ENCODE measurements around the gene AMN.

The AMN gene

DNA sequence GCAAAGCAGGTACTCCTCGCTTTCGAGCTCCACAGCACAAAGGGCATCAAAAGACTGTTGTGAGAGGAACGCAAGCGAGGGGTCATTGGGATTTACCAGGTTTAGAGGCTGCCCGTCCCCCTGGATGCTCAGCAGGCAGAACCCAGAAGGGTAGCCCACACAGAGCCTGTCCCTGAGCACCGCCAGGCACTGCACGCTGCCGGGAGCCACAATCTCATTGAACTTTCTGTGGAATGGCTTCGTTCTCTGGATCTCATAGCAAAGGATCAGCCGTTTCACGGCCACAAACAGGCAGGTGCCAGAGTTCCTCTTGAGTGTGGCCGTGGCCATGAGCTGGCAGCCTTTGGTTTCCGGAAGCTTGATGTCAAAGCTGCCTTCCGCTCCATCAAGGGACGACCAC is 21.5 kb downstream of the AMN start:
- DNase-seq (ENCODE audit: low spot score), result no peak

DNA sequence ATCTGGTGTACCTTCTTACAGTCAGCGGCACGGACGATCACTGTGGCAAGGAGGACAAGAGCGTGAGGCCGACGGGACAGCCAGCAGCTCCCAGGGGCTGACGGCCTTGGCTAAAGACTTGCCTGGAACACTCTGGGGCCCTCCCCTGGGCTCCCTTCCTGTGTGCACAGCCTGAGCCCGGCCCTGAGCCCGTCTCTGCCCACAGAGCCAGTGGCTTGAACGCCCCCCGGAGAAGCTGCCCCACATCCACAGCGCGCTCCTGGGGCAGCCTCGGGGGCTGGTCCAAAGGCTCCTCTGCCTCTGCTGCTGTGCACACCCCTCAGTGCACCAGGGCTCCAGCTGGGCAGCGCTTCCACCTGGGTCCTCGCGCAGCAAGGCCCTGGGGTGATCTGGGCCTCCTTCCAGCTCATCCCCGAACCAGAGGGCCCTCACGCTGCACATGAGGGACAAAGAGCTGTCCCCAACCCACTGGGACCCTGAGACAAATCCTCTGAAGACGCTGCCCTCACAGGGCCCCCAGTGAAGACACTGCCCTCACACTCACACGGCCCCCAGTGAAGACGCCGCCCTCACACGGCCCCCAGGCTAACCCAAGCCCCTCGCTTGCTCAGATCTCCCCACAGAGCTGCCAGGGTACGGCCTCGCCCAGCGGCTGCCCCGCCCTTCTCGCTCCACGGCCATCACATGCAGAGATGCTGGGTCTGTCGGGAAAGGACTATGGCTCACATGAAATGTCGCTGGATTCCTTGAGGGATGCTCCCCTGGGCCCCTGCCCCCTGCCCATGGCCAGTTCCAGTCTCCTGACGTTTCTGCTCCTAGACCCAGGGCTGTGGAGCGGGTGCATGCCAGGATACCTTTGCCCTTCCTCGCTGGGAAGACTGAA is 22.2 kb downstream of the AMN start:
- DNase-seq (ENCODE audit: low spot score), result no peak

DNA sequence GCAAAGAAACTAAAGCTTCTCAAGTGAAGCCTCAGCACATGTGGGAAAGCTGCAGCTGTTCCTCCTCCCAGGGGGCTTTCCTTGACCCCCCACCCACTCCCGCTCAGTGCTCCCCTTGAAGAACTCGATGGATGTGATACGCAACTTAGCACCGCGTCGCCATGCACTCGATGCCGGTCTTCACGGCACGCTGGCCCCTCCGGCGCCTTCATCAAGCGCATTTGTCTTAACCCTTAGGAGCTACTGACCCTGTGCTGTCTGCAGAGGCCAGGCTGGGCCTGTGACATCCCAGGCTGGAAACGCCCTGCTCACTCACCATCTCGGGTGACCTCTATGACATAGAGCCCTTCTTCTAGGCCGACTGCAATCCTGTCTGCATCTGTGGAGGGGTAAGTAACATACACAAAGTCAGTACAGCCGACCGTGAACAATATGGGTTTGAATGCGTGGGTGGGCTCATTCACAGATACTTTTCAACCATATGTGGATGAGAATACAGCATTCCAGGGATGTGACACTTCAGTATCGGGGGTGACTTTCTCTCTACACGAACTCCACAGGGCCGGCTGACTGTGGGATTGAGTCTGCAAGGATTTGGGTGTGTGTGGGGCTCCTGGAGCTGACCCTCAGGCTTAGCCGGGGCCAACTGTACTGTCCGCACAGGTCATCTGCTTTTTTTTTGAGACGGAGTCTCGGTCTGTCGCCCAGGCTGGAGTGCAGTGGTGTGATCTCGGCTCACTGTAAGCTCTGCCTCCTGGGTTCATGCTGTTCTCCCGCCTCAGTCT is 23.1 kb downstream of the AMN start:
- DNase-seq (ENCODE audit: low spot score), result no peak

DNA sequence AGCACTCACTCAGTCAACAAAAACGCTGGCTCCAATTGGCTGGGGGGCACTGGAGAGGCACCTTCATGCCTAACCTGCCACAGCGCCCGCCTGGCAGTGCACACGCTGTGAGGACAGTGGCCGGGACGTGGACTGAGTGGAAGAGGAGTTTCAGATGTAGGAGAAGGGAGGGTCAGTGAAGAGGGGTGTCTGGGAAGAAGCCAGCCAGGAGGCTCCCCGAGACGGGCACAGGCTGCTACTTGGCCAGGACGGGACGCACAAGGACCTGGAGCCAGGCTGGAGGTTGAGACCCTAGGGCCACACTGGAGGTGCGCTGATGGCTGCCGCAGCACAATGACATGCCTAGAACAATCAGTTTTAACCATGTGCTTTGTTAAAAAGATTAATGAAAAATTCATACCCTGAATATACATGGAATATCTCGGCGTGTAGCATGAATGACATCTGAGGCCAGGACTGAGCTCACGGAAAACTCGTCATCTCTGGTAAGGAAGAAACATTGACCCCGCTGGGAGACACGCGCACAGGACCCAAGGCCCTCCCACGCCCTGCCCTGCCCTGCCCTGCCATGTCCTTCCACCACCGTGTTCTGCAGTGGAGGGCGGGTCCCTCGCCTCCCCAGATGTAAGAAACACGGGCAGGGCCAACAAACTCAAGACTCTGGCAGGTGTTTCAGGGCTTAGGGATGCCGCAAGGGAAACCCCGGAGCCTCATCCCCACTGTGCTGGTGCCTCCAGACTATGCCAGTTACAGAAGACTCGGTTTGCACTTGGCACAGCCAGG is 25.0 kb downstream of the AMN start:
- no peak for DNase-seq (ENCODE audit: low spot score)

DNA sequence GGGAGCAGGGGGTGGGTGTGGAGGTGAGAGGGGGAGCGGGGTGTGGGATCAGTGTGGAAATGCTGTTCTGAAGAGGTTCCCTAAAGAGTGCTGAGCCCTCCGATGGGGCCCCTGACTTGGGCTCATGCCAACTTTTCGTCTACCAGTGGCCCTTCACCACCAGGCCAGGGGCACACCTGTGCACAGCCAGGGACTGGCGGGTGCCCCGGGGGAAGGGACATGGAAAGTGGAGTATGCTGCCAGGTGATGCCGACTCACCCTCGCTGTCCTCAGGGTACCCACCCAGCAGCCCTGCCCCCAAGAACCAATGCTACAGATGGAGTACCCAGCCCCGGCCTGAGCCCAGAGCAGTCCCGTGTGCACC is 26.2 kb downstream of the AMN start:
- no peak for DNase-seq (ENCODE audit: low spot score)

DNA sequence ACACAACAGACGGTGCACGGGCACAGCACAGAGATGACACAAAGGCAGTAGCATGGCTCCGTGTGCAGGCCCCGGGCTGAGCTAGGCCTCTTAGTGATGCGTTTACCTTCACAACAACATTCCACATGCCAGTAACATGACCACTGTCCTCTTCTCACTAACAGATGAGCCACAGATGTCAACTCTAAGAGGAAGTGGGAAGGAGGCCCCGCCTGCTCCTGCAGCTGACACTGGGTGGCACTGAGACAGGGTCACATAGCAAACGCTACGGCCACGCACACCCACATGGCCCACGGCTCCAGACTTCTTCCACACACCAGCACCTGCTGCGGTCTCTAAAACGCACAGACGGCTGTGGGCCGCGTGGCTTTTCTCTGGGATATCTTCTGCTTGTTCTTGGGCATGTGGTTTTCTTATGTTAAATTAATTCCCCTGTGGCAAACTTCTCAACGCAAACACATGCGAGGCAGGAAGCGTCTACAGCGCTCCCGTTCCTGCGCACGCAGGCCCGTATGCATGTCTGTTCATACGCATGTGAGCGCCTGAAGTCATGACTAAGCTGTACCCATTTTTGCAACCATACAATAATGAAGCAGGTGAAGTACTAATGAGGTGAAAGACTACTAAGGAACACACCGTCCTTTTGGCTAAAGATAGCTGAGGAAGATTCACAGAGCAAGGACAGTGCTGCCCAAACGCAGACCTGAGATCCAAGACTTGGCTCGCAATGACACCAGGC is 26.8 kb downstream of the AMN start:
- peak; percentile 57 for DNase-seq (ENCODE audit: low spot score)

DNA sequence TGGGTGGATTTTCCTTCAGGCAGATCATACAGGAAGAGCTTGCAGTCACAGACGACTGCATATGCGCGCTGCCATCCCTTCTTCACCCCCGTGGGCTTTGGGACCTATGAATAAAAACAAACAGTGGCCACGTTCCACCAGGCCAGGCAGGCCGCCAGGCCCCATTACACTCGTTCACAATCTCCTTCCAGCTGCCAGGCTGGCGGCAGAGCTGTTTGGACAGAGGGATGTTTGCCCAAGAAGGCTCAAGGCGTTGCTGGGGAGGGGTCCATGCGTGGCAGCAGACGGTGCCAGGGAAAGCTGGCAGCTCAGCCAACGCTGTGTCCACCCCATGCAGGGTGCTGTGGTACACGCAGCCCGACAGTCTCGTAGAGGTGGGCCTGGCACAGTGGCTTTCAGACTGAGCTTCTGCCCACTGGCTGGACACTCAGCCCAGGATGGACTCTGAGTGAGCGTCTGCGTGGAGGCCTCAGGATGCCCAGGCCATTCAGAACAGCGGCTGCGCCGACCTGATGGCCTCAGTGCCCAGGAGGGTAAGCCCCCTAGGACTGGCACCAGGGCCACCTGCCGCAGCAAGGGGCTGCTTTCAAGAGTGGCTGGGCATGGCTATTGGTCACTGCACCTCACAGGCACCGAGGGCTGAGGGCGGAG is 27.5 kb downstream of the AMN start:
- peak; percentile 89 for DNase-seq (ENCODE audit: low spot score)

DNA sequence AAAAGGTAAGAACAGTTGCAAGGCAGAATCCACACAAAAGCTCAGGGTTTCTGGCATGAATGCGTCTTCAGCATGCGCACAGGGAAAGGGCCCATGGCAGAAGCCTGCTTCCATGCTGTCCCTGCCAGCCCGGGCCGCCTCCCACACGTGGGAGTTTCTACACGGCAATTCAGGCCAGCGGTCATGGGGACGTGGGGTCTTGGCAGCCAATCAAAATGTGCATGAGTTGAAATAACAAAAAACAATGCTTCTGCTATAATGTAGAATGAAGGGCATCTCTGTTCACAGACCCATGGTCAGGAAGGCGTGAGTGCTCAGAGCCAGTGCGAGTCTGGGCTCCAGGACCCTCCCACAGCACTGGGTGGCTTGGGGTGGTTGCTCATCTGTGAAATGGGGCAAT is 28.6 kb downstream of the AMN start:
- peak; percentile 94 for DNase-seq (ENCODE audit: low spot score)

DNA sequence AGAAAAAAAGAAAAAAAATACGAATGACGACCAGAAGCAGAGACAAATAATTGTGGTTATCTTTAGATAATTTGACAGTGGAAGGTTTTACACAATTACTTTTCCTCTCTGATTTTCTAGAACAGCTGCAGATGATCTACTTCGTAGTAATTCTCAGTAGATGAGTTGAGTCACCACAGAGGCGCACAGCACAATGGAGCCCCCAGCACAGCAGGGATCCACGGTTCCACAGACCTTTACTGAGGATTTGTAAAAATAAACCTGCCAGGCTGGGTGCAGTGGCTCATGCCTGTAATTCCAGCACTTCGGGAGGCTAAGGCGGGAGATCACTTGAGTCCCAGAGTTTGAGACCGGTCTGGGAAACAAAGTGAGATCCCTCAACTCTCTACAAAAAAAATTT is 29.3 kb downstream of the AMN start:
- DNase-seq (ENCODE audit: low spot score), result no peak

DNA sequence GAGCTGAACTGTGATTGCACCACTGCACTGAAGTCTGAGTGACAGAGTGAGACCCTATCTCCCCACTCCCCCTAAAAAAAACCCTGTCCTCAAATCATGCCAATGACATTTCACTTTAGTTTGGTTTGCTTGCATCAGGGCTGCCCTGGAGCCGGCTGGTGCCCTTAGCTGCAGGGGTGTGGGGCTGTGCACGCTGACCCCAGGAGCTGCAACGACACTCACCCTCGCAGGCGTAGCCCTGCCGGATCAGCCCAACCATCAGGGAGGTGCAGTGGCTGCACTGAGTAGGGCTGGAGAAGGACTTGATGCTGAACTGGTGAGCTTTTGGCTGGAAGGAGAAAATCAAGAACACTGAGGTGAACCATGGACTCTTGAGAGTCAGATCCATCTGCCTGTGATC is 29.8 kb downstream of the AMN start:
- DNase-seq (ENCODE audit: low spot score), result no peak

DNA sequence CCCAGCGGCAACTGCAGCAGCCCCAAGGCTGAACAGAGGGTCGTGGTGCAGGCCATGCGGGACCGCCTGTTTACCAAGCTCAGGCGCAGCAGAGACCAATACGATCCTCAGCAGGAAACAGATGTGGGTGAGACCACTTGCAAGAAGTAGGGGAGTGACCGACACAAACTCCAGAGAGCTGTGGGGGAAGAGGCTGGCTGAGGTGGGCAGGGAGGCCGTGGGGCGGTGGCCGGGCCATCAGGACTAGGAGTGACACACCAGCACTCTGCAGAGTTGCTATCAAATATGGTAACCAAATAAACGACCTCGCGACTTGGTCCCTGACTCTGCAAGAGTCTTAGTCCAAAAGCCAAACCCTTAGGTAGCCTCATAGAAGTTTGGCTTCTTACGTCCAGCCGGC is 30.6 kb downstream of the AMN start:
- no peak for DNase-seq (ENCODE audit: low spot score)

DNA sequence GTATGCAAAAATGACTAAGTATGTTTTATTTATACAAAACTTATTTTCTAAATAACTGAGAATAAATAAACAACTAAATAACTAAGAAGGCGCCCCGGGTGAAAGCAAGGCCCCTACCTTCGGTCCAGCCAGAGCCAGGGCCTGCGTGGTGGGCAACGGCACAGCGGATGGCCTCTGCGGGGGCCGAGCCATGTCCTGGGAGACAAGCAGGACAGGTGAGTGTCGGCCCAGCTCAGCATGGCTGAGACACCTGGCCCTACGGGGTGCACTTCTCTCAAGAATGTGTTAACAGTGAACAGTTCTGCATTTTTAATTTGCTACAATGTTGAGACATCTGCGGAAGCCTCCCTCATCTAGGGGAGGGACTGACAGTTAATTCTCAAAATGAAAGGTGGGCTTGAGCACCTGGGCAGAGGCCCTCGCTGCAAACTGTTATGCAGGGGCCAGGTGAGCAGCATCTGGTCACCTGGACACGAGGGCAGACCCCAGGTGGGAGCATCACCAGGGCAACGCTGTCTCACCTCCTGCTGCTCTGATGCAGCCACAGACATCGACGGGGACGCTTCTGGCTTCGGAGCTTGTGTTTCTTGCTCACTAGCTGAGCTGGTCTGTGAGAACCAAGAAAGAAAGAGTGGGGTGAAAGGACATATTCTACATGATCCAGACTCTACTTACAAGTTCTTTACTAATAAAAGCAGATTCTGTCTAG is 31.8 kb downstream of the AMN start:
- DNase-seq (ENCODE audit: low spot score), result no peak

DNA sequence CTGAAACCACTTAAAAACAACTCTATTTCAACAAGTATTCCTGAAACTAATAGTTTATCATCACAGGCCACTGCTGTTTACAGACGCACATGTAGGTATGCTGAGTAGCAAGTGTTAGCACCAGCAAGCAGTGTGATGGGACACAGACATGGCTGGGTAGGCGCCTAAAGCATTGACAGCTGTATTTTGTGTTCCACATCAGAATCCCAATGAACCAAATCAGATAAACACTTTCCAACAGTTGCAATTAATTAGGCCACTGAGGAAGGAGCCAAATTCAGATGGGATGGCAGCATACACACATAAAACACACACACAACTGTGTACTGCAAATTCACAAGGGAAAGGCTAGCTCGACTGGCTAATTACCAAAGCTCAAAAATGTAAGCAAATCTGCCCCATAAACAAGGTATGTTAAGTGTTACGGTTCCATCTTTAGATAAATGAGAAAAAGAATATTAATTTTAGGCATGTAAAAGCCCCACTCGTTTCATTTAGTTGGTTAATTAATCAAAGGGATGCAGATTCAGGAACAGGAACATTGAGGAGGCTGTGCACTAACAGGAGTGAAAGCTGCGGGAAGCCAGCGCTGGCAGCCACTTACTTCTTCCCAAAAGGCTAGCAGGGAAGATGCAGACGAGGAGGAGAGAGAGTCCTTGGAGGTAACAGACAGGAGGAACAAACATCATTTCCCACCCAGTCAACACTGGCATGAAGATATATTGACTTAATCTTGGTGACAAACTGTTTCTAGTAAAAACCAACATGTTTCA is 33.4 kb downstream of the AMN start:
- no peak for DNase-seq (ENCODE audit: low spot score)

DNA sequence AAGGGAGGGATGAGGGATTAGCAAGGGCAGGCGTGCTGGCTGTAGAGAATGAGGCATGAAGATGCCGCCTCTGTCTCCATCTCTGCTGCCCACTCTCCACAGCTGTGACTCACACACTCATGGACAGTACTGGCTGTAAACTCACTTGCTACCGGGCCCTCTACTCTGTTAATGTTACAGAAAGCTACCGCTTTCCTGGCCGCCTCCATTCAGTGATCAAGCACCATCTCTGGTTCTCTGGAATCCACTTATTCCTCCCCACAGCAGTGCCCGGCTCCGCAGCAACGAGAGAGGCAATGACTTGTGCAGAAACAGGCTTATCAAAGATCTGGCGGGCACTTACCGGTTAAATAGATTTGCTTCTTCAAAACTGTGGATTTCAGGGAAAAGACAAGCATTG is 34.8 kb downstream of the AMN start:
- no peak for DNase-seq (ENCODE audit: low spot score)

DNA sequence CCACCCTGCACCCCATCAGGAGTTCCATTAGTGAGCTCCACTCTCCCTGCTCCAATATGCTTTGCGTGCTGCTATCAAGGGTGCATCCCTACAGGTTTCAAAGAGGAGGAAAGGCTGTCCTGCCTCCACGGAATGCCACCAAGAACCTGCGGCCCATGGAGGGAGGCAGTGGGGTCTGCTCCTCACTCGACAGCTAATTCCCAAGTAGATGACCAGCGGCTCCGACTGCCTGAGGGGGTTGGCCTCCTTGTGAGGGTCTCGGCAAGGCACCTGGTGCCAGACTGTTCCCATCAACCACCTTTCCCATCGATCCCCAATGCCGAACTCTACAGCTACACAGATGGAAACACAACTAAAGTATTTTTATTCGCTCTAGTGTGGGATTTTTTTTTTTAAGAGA is 36.0 kb downstream of the AMN start:
- no peak for DNase-seq (ENCODE audit: low spot score)

DNA sequence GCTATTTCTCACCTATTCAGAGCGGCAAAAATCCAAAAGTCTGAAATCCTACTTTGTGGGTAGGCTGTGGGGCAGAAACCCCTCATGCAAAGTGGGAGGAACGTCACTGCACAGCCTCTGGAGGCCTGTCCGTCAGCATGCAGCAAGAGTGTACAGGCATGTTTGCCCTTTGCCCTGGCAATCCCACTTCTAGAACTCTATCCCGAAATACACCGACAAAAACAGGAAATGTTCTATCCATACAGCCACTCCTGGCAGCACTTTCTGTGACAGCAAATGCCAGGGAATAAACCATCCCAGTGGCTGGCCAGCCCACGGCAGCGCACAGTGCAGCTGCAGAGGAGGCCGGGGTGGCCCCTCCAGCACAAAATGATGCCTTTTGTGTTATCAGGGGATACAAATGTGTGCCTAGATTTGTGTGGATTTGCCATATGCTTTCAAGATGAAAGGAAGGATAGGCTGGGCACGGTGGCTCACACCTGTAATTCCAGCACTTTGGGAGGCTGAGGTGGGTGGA is 39.7 kb downstream of the AMN start:
- no peak for DNase-seq (ENCODE audit: low spot score)

DNA sequence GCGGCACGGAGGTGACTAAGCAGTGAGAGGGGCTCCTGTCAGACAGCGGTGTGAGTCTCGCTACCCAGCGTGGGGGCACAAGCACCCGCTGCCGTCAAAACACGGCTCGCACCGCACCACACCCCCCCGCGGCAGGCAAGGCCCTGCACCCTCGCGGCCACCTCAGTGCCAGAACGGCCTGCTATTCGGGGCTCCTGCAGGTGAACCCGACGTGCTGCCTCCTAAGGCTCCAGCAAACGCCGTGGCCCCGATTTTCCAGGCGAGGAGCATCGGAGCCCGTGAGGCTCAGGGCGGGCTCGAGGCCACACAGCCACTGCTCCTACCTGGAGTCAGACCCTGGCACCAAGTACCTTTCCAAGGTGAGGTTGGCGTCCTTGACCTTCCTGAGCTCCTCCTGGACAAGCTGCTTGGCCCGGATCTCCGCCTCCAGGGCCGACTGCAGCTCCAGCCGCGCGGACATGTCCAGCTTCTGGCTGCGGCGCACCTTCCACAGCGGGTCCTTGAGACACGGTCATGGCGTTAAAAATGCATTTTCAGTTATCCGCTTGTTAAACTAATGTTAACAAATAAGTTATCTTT is 41.8 kb downstream of the AMN start:
- no peak for DNase-seq (ENCODE audit: low spot score)

DNA sequence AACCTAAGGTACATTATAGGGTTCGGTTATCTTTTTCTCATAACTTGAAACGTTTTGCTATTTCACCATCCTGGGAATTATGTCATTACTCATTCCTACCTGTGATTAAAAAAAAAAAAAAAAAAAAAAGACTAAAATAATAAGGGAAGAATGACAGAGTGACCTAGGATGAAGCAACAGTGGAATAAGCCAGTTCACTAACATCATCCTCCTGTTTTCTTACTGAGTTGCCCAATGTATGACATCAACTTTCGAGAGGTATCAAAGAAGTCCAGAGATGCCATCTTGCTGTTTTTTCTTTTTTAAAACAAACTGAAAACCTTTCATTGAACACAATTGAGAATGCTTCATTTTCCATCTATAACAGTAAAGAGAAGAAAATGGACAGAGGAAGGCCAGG is 42.8 kb downstream of the AMN start:
- no peak for DNase-seq (ENCODE audit: low spot score)

DNA sequence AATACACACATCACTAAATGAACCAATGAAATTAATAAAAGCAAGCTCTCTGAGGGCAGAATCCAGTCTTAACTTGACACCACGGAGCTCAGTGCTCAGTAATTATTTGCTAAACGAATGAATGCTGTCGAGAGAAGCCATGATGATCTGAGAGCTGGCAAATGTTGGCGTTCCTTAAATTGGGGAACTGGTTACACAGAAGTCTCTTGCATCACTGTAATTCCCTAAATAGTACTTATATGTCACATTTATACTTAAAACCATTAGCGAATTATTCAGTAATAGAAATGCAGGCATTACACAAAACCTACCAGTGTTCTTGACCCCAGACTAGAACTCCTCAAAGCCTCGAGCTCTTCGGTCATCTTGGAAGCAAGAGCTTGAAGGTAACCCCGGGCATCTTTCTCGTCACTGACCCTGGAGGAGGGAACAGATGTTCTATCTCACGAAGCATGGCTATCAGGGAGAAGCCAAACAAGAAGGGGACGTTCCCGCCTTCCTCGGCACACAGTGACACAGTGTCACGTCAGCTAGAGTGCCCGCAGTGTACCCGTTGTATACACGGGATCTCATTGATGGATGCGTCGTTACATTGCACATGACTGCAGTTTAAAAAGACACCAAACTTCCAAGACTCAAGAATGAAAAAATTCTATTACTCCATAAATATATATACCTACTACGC is 43.6 kb downstream of the AMN start:
- no peak for DNase-seq (ENCODE audit: low spot score)
